Activated CD4-positive, alpha-beta T cell treated with anti-CD3 and anti-CD28 coated beads for 1 hour (primary cell): ENCODE data around the gene SCN7A.
"Not testable (repeated sequence)": the region's sequence is repeated elsewhere in the genome, so short reads cannot be mapped to it uniquely, and the experiment has no call there.

Experiments
- DNase-seq: peaks from one replicate; pipeline ENCODE4 v3.0.0-alpha.2; 2020

SCN7A gene

DNA sequence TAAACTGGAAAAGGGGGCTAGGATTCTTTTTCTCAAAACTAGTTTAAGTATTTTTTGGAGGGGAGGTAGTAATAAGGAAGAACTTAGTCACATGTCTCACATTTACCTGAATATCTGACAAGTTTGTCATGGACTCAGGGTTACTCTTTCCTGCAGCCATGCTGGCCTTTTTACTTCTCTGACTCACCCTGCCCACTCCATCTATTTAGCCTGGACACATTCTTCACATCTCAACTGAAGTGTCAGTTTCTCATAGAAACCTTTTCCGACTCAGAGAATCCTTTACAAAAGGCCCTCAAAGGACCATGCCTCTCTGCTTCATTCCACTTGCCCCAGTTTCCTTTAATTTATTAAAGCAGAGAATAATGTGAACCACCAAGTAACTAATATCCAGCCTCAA lies 42.6 kb downstream of the SCN7A start:
- no peak for DNase-seq

DNA sequence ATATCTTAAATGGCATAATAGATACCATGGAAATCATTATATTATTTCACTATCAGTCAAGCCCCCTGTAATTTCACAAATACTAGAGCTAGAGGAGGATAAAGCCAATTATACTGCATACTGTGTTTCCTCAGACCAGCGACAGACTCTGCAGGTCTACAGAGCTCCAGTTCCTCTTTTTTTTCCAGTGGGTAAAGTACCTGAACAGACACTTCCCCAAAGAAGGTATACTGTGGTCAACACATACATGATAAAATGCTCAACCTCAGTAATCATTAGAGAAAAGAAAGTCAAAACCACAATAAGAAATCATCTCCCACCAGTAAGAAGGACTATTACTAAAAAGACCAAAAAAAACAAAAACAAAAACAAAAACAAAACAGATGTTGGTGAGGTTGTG lies 44.6 kb downstream of the SCN7A start:
- no peak for DNase-seq

DNA sequence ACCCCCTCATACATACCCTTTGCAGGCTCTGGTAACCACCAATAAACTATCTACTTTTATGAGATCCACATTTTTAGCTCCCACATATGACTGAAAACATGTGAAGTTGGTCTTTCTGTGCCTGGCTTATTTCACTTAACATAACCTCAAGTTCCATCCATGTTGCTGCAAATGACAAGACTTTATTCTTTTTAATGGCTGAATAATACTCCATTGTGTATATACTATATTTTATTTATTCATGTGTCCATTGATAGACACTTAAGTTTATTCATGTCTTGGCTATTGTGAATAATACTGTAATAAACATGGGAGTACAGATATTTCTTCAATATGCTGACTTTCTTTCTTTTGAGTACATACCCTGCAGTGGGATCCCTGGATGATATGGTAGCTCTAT lies 45.9 kb downstream of the SCN7A start:
- DNase-seq: no peak

DNA sequence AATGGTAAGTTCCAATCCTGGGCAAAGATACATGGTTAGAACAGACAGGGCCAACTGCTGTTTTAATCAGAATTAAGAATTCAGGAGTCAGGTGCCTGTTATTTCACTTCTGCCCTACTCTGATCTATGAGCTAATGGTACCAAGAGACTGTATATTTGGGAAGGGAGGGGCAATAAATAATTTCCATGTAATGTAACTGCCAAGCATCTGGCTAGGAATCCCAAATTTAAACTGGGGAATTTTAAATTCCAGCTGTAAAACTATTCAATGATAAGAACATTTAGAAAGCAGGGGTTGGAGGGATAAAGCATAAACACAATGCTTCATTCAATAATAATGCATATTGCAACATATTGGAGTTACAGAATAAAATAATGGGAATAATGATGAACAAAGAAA lies 49.7 kb downstream of the SCN7A start:
- DNase-seq: no peak

DNA sequence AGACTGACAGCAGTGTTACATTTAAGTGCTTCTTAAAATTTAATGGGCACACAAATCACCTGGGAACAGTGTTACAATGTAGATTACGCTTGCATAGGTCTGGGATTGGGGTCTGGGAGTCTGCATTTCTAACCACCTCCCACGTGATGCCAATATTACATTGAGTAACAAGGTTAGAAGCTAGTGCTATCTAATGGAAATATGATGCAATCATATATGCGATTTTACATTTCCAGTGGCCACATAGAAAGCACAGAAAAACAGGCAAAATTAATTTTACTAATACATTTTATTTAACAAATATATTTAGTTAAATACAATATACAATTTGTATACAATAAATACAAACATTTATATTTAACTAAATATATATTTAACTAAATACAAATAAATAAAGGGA lies 53.7 kb downstream of the SCN7A start:
- no peak for DNase-seq

DNA sequence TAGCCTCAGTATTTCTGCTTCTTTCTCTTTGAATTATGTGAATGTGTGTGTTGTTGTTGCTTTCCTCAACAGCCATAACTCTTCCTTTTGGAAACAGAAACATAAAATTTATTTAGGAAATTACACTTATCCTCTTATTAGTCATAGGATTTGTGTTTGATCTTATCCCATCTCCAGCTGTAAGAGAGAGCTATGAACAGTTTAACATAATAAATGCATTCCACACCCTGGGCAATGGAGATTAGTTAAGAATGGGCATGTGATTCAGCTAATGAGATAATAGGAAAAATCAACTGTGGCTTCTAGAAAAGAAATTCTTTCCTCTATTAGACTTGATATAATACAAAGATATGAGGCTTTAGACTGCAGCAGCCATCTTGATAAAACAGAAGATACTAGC lies 55.0 kb downstream of the SCN7A start:
- DNase-seq: no peak

DNA sequence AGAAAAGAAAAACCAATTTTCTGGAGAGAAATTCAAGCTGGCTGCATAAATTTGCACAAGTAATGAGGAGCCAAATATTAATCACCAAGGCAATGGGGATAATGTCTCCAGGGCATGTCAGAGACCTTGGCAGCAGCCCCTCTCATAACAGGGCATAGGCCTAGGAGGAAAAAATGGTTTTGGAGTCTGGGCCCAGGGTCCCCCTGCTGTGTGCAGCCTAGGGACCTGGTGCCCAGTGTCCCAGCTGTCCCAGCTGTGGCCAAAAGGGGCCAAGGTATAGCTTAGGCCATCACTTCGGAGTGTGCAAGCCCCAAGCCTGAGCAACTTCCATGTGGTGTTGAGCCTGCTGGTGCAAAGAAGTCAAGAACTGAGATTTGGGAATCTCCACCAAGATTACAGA lies 57.1 kb downstream of the SCN7A start:
- no peak for DNase-seq

DNA sequence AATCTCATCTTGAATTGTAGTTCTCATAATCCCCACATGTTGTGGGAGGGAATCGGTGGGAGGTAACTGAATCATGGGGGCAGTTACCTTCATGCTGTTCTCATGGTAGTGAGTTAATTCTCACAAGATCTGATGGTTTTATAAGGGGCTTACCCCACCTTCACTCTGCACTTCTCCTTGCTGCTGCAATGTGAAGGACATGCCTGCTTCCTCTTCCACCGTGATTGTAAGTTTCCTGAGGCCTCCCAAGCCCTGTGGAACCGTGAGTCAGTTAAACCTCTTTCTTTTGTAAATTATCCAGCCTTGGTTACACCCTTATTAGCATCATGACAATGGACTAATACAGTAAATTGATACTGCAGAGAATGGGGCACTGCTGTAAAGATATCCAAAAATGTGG lies 57.9 kb downstream of the SCN7A start:
- no peak for DNase-seq

DNA sequence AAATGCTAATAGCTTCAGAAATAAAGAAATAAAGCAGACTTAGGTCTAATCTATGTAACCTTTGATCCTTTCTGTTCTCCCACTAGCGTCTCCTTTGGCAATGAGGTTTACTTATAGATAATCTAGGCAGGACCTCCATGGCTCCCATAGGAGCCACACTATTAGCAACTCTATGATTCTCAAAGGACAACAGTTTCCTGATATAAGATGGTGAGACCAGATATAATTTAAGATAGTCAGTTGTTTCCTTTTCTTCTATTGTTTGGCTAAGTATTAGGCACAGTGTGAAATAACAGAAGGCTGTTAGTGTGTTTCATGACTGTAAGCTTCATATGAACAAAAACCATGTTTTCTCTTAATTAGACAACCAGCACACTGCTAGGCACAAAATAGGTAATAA lies 59.6 kb downstream of the SCN7A start:
- DNase-seq: no peak

DNA sequence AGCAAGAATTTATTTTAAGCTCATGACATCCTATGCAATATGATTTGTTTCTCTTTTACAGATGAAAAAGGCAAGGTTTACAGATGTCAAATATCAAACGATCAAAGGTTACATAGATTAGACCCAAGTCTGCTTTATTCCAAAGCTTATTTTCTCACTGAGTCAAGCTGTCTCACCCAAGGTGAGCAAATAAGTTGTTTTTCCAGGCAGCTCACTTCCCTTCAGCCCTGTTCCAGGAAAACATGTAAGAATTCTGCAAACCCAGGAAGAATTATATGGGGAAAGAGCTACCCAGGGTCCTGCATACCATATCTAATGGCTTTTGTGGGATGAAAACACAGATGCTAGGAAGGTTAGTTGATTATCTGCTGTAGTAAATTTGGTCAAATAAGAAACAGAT lies 60.6 kb downstream of the SCN7A start:
- no peak for DNase-seq

DNA sequence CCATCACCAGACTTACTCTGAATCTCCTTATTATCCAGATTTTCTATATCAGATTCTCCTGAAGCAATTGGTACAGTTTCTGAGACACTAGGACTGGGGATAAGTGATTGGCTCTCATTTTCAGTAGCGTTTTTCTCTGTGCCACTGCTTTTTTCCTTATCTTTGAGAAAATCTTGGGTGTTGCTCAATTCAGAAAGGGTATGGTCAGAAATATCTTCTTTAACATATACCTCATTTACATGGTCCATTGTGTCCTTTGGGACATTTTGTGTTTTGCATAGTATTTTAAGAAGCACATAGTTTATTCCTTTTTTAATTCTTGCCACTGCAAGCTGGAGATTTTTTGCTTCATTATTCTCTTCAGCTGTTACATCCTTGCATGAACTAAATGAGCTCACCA lies 61.7 kb downstream of the SCN7A start:
- no peak for DNase-seq

DNA sequence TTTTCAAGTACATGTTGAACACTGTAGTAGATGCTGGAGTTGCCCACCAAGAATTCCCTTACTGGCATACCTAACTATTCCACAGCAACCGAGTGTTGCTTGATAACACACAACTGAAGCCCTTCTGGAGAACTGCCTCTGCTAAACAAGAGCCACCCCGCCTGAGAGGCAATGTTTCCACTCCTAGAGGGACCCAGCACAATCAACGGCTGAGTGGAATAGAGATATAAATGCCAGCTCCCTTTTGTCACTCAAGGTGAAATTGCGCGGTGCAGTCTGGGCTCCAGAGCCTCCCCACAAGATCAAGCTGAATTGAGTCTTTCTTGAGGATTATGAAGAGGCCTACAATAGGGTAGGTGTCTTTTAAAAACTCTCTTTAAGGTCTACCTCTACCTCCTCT lies 69.2 kb downstream of the SCN7A start:
- no peak for DNase-seq

DNA sequence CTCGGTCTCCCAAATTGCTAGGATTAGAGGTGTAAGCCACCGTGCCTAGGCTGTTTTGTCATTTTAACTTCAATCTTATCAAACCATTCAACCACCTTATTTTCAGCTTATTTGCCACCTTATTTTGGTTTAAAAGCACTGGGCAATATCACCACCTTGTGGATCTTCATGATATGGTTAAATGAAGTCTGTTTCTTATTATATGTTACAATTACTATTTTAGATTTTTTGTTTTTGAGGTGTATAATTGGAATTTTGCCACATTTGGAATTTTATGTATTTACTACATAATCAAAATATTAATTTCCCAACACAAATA lies 74.5 kb downstream of the SCN7A start:
- no peak for DNase-seq

DNA sequence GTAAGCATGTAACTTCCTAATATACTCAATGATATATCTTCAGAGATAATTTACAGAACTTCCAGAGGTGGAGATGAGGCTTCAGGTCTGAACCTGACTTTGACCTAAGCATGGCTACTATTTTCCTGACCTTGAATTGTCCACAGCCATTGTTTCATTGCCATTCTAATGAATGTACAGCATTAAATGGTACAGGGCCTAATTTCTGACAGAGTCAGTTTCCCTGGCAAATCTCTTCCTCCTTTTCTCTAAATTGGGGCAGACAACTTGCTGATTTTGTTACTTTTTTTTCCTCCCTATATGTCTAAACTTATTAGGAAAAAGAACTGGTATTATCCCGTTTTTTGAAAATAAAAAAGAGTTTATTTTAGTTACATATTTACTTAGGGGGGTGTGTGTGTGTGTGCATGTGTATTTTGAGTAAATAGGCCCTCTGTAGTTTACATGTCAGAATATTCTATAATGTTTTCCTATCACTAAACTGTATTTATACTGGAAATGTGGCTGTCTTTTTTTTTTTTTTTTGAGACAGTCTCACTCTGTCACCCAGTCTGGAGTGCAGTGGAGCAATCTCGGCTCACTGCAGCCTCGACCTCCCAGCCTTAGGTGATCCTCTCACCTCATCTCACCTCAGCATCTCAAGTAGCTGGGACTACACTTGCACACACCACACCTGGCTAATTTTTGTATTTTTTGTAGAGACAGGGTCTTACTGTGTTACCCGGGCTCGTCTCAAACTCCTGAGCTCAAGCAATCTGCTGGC lies 75.0 kb downstream of the SCN7A start:
- DNase-seq: no peak

DNA sequence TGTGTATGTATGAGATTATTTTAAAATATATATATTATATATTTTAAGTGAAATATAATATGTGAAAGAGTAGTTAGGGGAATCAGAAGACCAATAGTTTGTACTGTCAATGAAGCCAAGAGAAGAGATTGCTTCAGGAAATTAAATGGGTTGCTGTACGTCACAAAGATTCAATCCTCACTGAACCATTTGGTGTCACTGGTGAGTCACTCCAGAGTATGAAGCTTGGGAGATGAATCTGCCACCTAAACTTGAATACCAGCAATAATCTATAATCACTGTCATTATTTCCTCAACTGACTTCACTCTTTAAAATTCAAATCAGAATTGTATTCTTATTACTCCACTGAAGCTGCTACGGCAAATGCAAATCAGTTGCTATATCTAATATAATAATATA lies 76.4 kb downstream of the SCN7A start:
- DNase-seq: no peak

DNA sequence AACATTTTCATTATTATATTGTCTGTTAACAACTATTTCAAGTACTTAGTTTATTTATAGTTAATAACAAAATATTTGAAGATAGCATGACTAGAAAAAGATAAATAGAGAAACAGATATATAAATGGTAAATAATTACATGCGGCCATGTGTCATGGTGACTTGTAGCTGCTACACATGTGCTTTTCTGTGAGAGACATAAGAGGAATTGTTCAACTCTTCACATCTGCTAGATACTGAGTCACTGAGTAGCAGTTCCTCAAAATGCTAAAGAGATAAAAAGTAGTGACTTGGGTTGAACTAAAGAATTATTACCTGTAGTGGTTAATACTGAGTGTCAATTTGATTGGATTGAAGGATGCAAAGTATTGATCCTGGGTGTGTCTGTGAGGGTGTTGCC lies 80.8 kb downstream of the SCN7A start:
- DNase-seq: no peak

DNA sequence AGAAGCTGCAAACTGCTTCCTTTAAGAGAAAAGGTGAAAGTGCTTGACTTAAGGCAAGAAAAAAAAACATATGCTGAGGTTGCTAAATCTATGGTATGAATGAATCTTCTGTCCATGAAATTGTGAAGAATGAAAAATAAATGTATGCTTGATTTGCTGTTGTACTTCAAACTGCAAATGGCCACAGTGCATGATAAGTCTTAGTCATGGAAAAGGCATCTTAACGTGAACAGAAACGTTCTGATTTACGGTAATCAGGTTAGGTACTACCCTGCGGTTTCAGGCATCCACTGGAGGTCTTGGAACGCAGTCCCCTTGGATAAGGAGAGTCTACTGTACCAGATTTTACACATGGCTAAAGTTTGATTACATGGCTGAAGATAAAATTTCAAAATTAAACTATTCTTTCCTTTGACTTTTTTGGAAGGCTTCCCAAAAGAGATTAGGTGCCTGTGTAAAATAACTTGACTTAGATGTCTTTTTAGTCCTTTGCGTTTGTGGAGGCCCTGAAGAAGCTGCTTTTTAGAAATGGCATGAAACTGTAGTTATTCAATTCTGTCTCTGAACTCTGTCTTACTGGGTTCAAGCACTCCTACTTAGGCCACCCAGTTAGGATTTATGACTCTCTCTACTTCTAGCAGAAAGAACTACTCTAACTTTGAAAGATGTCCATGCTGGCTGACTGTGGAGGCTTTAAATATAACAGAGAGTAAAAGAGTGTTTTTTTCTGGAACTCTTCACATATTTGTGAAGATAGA lies 82.4 kb downstream of the SCN7A start:
- DNase-seq: no peak

DNA sequence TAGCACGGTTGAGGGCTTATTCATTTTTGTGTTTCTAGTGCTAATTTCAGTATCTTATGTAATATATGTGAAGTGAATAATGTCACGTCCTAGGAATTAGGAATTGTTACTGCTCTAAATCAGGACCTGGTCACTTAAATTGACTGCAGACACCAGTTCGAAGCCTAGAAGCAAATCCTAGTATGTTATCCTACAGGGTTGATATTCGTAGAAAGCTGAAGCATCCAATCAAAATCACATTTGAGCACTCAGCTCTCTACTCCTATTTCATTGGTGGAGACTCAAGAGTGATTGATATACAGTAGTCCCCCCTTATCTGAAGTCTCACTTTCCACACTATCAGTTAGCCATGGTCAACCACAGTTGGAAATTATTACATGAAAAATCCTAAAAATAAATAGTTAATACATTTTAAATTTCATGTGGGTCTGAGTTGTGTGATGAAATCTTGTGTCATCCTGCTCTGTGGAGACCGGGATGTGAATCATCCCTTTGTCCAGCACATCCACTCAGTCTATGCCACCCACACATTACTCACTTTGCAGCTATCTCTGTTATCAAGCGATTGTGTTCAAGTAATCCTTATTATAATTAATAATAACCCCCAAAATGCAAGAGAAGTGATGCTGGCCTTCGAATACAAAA lies 83.1 kb downstream of the SCN7A start:
- no peak for DNase-seq

DNA sequence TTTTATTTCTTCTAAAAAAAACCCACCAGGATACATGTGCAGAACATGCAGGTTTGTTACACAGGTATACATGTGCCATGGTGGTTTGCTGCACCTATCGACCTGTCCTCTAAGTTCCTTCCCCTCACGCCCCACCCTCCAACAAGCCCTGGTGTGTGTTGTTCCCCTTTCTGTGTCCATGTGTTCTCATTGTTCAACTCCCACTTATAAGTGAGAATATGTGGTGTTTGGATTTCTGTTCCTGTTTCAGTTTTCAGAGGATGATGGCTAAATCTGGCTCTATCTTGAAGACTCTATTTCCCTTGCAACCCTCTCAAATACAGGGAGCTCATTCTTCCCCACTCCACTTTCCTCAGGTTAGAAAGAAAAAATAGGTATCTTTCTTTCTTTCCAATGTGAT lies 86.3 kb downstream of the SCN7A start:
- not testable (repeated sequence) for DNase-seq

DNA sequence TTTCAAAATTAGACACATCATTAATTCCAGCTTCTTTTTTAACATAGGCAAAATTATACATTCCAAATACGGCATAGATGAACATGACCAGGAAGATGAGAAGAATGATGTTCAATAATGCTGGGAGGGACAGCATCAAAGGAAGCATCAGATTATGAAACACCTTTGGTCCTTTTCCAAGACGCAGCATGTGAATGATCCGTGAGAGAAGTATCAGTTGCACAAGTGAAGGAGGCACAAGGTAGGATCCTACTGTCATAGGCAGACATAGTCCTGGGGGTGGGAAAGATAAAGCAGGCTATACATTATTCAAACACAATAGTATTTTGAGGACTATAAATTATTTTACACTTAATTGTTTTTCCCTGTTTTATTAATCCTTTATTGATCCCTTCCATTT lies 87.7 kb downstream of the SCN7A start:
- no peak for DNase-seq

DNA sequence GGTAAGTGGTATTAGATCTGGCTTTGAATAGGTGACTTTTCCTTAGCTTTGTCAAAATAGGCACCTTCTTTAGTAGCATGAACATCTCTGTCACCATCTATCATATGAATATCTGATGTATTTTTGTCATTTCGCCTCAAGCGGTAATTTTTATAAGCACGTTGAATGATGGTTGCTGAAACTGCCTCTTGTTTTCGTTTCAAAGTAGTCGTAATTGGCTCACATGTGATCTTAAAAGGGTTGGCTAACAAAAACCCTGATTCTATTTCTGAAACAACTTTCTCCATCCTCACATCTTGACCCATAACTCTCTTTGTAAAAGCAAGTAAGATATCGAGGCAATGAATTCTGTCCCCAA lies 88.5 kb downstream of the SCN7A start:
- no peak for DNase-seq

DNA sequence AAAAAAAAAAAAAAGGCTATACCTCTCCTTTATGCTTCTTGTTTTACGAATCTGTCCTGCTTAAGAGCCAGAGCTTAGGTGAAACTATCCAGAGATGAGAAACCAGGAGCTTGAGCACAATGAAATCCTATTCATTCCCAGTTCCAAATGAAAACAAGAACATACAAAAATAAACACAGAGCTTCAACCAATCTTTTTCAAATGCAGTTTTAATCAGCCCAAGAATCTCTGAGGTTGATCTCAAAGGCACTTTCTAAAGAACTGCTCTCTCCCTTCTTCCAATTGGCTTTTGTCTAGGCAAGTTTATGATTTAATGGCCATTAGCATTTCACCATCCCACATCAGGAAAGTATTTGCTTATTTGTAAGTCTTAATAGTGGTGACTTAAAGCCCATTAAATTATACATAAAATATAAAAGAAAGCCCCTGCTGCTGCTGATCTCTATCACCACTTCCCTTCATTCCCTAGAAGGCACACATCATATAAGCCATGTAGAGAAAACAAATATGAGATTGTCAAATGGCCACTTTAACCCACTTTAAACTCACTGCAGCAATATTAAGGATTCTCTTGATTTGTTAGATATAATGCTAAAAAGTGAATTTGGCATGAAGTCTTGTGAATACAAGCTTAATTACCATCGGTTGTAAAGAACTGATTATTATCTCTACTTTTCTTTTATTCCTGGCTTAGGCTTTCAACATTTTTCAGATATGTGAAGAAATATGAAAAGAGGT lies 89.0 kb downstream of the SCN7A start:
- no peak for DNase-seq

DNA sequence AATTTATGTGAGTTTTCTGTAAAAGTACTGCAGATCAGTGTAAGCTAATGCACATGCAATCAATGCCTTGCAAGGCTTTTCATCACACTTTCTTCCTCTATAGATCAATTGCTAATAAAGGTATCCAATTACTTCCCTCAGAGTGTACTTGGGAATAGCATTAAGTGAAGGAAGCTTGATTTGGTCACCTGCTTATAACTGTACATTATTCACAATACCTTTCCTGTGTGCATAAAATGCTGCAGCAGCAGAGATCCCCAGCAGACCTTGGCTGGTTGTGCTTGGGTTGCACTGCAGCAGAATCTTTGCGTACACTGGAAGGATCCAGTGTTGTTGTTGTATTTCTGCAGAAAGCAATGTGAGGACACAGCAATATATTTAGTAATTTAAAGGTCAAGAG lies 99.8 kb downstream of the SCN7A start:
- no peak for DNase-seq

DNA sequence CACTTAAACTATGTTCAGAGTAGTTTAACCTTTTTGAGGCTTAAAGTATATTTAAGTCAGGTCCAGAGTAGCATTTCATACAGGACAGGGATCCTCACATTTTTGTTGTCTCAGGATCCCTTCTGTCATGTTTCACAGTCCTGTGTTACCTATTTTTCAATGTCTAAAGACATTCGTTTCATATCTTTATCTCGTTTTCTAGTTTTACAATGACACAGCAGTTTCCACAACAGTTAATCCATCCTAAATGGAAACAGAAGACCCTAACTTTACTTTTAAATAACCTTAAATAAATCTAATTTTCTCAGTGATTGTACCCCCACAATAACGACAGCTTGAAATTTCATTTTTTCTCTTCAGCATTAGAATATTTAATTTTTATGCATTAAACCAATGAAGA lies 101.0 kb downstream of the SCN7A start:
- DNase-seq: no peak
